Activated T-helper 1 cell treated with anti-CD3 and anti-CD28 coated beads, Interleukin-12 subunit alpha, Interleukin-12 subunit beta, Interleukin-2, Interleukin-4 antibody, amounts not matched to agents 30 ng/mL and 10 ng/mL and 1 ng/mL, durations not matched to agents 14 hours and 24 hours and 36 hours (primary cell): ENCODE measurements around the gene EDN1. TPM values are rescaled to one million over a fixed set of nuclear protein-coding genes. Genes with fewer than 3 reads are reported as not detected.

ENCODE experiments used
- DNase-seq: peaks from one replicate; pipeline ENCODE4 v3.0.0; 2021; ENCODE audit warnings: low spot score
- H3K27ac Mint-ChIP-seq: one replicate; pipeline ENCODE4 v1.8.0; 2021; ENCODE audit warnings: mild to moderate bottlenecking, mixed read lengths
- H3K27me3 Mint-ChIP-seq: one replicate; pipeline ENCODE4 v1.8.0; 2022; ENCODE audit warnings: mild to moderate bottlenecking, moderate library complexity, mixed read lengths; ENCODE audit not compliant: insufficient read depth
- H3K36me3 Mint-ChIP-seq: one replicate; pipeline ENCODE4 v1.8.0; 2021; ENCODE audit warnings: low read depth, mixed read lengths
- H3K4me1 Mint-ChIP-seq: one replicate; pipeline ENCODE4 v1.8.0; 2021; ENCODE audit warnings: low read depth, mixed read lengths
- H3K4me3 Mint-ChIP-seq: one replicate; pipeline ENCODE4 v1.8.0; 2021; ENCODE audit warnings: mild to moderate bottlenecking, moderate library complexity, mixed read lengths
- H3K9me3 Mint-ChIP-seq: one replicate; pipeline ENCODE4 v1.8.0; 2021; ENCODE audit warnings: mixed read lengths
- intact Hi-C: fragments of 100-400 bp; cut with micrococcal nuclease; formaldehyde crosslinking; loops from one replicate; pipeline ENCODE4 v1.15.1; 2024
- total RNA-seq: library from RNA; stranded (reverse); gene quantifications from 2 replicates; pipeline ENCODE4 v1.2.3, GENCODE V29; 2022

The EDN1 gene
- total RNA-seq, 1 donor from 2014 or later: 0.36 TPM

- Mint-ChIP-seq H3K27ac (no peak overlapping the region), H3K9me3 (no peaks in the 10 kb centered on the region), H3K4me3 (no peak overlapping the region), H3K4me1 (peaks cover 18% of the 10 kb centered on the region), H3K36me3 (no peaks in the 10 kb centered on the region), H3K27me3 (peaks cover 34% of the 10 kb centered on the region)
- intact Hi-C loops: no loop called here
- no peak for DNase-seq
Measured at GRCh38 chr6:12291839-12292604, 1.9 kb downstream of the EDN1 start.

GRCh38 chr6:12293235-12293930 lies 3.2 kb downstream of the EDN1 start:
- H3K36me3 Mint-ChIP-seq: no peaks in the 10 kb centered on the region
- H3K4me1 Mint-ChIP-seq: peaks cover 18% of the 10 kb centered on the region
- intact Hi-C loops: no loop called here
- no peak for DNase-seq
- no peak overlapping the region for H3K4me3 Mint-ChIP-seq
- no peak overlapping the region for H3K27ac Mint-ChIP-seq
- H3K9me3 Mint-ChIP-seq: no peaks in the 10 kb centered on the region
- H3K27me3 Mint-ChIP-seq: peaks cover 34% of the 10 kb centered on the region

GRCh38 chr6:12293931-12294807 lies 4.0 kb downstream of the EDN1 start:
- no peak overlapping the region for H3K4me3 Mint-ChIP-seq
- peaks cover 16% of the 10 kb centered on the region for H3K4me1 Mint-ChIP-seq
- peaks cover 36% of the 10 kb centered on the region for H3K27me3 Mint-ChIP-seq
- no peaks in the 10 kb centered on the region for H3K36me3 Mint-ChIP-seq
- intact Hi-C loops: no loop called here
- no peak overlapping the region for H3K27ac Mint-ChIP-seq
- no peaks in the 10 kb centered on the region for H3K9me3 Mint-ChIP-seq
- DNase-seq: no peak

- intact Hi-C loops: no loop called here
- Mint-ChIP-seq H3K36me3 (no peaks in the 10 kb centered on the region), H3K27me3 (peaks cover 29% of the 10 kb centered on the region), H3K27ac (no peak overlapping the region), H3K9me3 (no peaks in the 10 kb centered on the region), H3K4me1 (peaks cover 8% of the 10 kb centered on the region), H3K4me3 (no peak overlapping the region)
- DNase-seq: no peak
Measured at GRCh38 chr6:12294851-12295536, 4.8 kb downstream of the EDN1 start.

GRCh38 chr6:12295558-12296254 lies 5.5 kb downstream of the EDN1 start:
- no peak overlapping the region for H3K4me3 Mint-ChIP-seq
- H3K27ac Mint-ChIP-seq: no peak overlapping the region
- no peaks in the 10 kb centered on the region for H3K36me3 Mint-ChIP-seq
- no peak for DNase-seq
- peaks cover 23% of the 10 kb centered on the region for H3K27me3 Mint-ChIP-seq
- H3K9me3 Mint-ChIP-seq: no peaks in the 10 kb centered on the region
- intact Hi-C loops: no loop called here
- H3K4me1 Mint-ChIP-seq: peaks cover under 1% of the 10 kb centered on the region

GRCh38 chr6:12296255-12296573 lies 6.1 kb downstream of the EDN1 start:
- no peaks in the 10 kb centered on the region for H3K4me1 Mint-ChIP-seq
- no peaks in the 10 kb centered on the region for H3K36me3 Mint-ChIP-seq
- no peak overlapping the region for H3K4me3 Mint-ChIP-seq
- peaks cover 26% of the 10 kb centered on the region for H3K27me3 Mint-ChIP-seq
- no peak overlapping the region for H3K27ac Mint-ChIP-seq
- intact Hi-C loops: no loop called here
- no peaks in the 10 kb centered on the region for H3K9me3 Mint-ChIP-seq
- no peak for DNase-seq

- no peak for DNase-seq
- no peak overlapping the region for H3K27ac Mint-ChIP-seq
- no peaks in the 10 kb centered on the region for H3K36me3 Mint-ChIP-seq
- no peaks in the 10 kb centered on the region for H3K4me1 Mint-ChIP-seq
- no peak overlapping the region for H3K4me3 Mint-ChIP-seq
- intact Hi-C loops: no loop called here
- peaks cover 22% of the 10 kb centered on the region for H3K27me3 Mint-ChIP-seq
- no peaks in the 10 kb centered on the region for H3K9me3 Mint-ChIP-seq
Measured at GRCh38 chr6:12296604-12297003, 6.4 kb downstream of the EDN1 start.

GRCh38 chr6:12297363-12298016 lies 7.3 kb downstream of the EDN1 start:
- no peaks in the 10 kb centered on the region for H3K4me1 Mint-ChIP-seq
- DNase-seq: no peak
- no peak overlapping the region for H3K4me3 Mint-ChIP-seq
- H3K27ac Mint-ChIP-seq: no peak overlapping the region
- no peaks in the 10 kb centered on the region for H3K36me3 Mint-ChIP-seq
- no peaks in the 10 kb centered on the region for H3K9me3 Mint-ChIP-seq
- intact Hi-C loops: no loop called here
- H3K27me3 Mint-ChIP-seq: peaks cover 15% of the 10 kb centered on the region

GRCh38 chr6:12298017-12298978 lies 8.1 kb downstream of the EDN1 start:
- peaks cover 14% of the 10 kb centered on the region for H3K27me3 Mint-ChIP-seq
- no peaks in the 10 kb centered on the region for H3K36me3 Mint-ChIP-seq
- no peaks in the 10 kb centered on the region for H3K9me3 Mint-ChIP-seq
- intact Hi-C loops: no loop called here
- H3K4me3 Mint-ChIP-seq: no peak overlapping the region
- no peaks in the 10 kb centered on the region for H3K4me1 Mint-ChIP-seq
- DNase-seq: no peak
- no peak overlapping the region for H3K27ac Mint-ChIP-seq

- no peak overlapping the region for H3K4me3 Mint-ChIP-seq
- H3K27ac Mint-ChIP-seq: no peak overlapping the region
- no peaks in the 10 kb centered on the region for H3K36me3 Mint-ChIP-seq
- intact Hi-C loops: no loop called here
- H3K9me3 Mint-ChIP-seq: no peaks in the 10 kb centered on the region
- no peaks in the 10 kb centered on the region for H3K4me1 Mint-ChIP-seq
- peaks cover 14% of the 10 kb centered on the region for H3K27me3 Mint-ChIP-seq
- no peak for DNase-seq
Measured at GRCh38 chr6:12298995-12299394, 8.8 kb downstream of the EDN1 start.

- Mint-ChIP-seq H3K27me3 (peaks cover 18% of the 10 kb centered on the region), H3K27ac (no peak overlapping the region), H3K36me3 (no peaks in the 10 kb centered on the region), H3K4me1 (no peaks in the 10 kb centered on the region), H3K4me3 (no peak overlapping the region), H3K9me3 (no peaks in the 10 kb centered on the region)
- intact Hi-C loops: no loop called here
- DNase-seq: no peak
Measured at GRCh38 chr6:12301018-12301417, 10.9 kb downstream of the EDN1 start.
